ENCODE results near the gene IL17F. TPM values are rescaled to one million over a fixed set of nuclear protein-coding genes. Genes with fewer than 3 reads are reported as not detected.

Gene IL17F
- total RNA-seq, 1 donor from 2014 or later, result not detected

DNA sequence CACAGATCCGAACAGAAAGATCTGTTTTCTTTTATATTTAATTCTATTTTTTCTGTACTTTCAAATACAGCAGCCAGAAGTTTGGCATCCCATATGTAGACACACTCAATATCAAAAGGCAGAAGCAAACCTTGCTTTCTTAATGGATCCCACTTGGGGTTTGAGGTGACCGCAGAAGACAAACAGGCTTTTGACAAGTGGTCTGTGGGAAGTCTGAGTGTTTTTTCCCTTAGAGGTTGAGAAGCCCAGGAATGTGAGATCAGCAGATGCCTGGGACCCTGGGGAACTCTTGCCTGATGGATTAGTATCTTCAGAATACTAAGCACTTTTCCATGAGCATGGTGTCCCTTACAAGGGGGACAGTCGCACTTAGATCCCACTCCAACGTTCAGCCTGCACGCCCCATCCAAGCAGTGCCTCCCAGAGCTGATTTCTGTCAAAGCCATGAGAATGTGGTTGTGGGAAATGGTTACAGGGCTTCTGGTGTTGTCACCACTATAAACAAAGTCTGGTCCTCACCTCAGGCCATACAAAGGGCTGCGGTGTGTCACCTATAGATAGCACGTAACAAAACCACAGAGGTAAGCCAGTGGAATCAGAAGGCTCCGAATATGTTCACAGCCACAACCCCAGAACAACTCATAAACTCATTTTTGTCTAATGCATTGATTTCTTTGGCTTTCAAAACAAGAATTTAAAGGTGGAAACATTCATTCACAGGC is 12.7 kb downstream of the IL17F start:
- no peaks in the 10 kb centered on the region for H3K9me3 ChIP-seq (ENCODE audit: insufficient read depth, low read depth, low read length)
- no peaks in the 10 kb centered on the region for H3K36me3 ChIP-seq (ENCODE audit: insufficient read depth, low read length)
- Mint-ChIP-seq H3K9me3 (ENCODE audit: unreplicated experiment) (no peaks in the 10 kb centered on the region), H3K4me1 (ENCODE audit: low read depth, unreplicated experiment) (peaks cover 8% of the 10 kb centered on the region), H3K27ac (ENCODE audit: unreplicated experiment) (no peak overlapping the region), H3K36me3 (ENCODE audit: low read depth, unreplicated experiment) (no peaks in the 10 kb centered on the region), H3K4me3 (ENCODE audit: unreplicated experiment) (no peak overlapping the region), H3K27me3 (ENCODE audit: low read depth, unreplicated experiment) (no peaks in the 10 kb centered on the region)
- no peak overlapping the region for H3K27ac ChIP-seq (ENCODE audit: low read depth, low read length)
- no peaks in the 10 kb centered on the region for H4K20me1 ChIP-seq (ENCODE audit: insufficient read depth, low read length)
- H3K4me1 ChIP-seq (ENCODE audit: insufficient read depth, low read length), result no peaks in the 10 kb centered on the region
- TF ChIP-seq, protein P1, sequence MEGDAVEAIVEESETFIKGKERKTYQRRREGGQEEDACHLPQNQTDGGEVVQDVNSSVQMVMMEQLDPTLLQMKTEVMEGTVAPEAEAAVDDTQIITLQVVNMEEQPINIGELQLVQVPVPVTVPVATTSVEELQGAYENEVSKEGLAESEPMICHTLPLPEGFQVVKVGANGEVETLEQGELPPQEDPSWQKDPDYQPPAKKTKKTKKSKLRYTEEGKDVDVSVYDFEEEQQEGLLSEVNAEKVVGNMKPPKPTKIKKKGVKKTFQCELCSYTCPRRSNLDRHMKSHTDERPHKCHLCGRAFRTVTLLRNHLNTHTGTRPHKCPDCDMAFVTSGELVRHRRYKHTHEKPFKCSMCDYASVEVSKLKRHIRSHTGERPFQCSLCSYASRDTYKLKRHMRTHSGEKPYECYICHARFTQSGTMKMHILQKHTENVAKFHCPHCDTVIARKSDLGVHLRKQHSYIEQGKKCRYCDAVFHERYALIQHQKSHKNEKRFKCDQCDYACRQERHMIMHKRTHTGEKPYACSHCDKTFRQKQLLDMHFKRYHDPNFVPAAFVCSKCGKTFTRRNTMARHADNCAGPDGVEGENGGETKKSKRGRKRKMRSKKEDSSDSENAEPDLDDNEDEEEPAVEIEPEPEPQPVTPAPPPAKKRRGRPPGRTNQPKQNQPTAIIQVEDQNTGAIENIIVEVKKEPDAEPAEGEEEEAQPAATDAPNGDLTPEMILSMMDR (IDR thresholded peaks at IDR 0.05; ENCODE audit: insufficient read depth, low read depth, low read length), result no peak
- no peak for TF ChIP-seq EZH2 (IDR thresholded peaks at IDR 0.05; ENCODE audit: insufficient read depth, low read length)
- H3K4me2 ChIP-seq (ENCODE audit: low read length), result no peak overlapping the region
- H2AFZ ChIP-seq (ENCODE audit: low read depth, low read length), result no peak overlapping the region
- FAIRE-seq, result no peak
- no peak for DNase-seq (ENCODE audit: low read depth)
- no peak overlapping the region for H3K4me3 ChIP-seq (ENCODE audit: insufficient read depth, low read depth, low read length)
- H3K79me2 ChIP-seq (ENCODE audit: insufficient read depth, low read length), result no peaks in the 10 kb centered on the region
- H3K27me3 ChIP-seq (ENCODE audit: insufficient read depth, low read length), result peaks cover 7% of the 10 kb centered on the region
- no peak overlapping the region for H3K9ac ChIP-seq (ENCODE audit: low read length)

DNA sequence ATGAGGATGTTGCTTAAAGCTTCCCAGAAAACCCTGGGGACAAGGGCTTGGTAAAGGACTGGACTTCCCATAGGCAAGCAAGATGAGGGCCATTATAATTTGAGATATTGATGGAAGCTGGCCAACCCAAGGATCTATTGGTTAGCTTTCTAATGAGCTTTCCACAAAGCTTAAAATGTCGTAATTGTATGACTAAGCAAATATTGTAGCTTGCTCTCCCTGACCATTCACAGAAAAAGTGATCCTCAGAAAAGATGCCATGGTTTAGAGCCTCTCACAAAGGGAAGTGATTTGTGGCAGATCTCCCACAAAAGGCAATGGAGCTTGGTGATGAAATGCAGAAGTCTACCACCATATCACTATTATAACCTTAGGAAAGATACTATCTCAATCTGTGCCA is 13.6 kb downstream of the IL17F start:
- Mint-ChIP-seq H3K27ac (ENCODE audit: unreplicated experiment) (no peak overlapping the region), H3K36me3 (ENCODE audit: low read depth, unreplicated experiment) (no peaks in the 10 kb centered on the region), H3K27me3 (ENCODE audit: low read depth, unreplicated experiment) (no peaks in the 10 kb centered on the region), H3K4me1 (ENCODE audit: low read depth, unreplicated experiment) (peaks cover 8% of the 10 kb centered on the region), H3K9me3 (ENCODE audit: unreplicated experiment) (no peaks in the 10 kb centered on the region), H3K4me3 (ENCODE audit: unreplicated experiment) (no peak overlapping the region)
- no peak for FAIRE-seq
- Histone ChIP-seq H3K36me3 (ENCODE audit: insufficient read depth, low read length) (no peaks in the 10 kb centered on the region), H3K4me2 (ENCODE audit: low read length) (no peak overlapping the region), H3K9ac (ENCODE audit: low read length) (no peak overlapping the region), H3K27ac (ENCODE audit: low read depth, low read length) (no peak overlapping the region), H3K9me3 (ENCODE audit: insufficient read depth, low read depth, low read length) (no peaks in the 10 kb centered on the region), H3K27me3 (ENCODE audit: insufficient read depth, low read length) (peaks cover 3% of the 10 kb centered on the region), H3K4me3 (ENCODE audit: insufficient read depth, low read depth, low read length) (no peak overlapping the region), H2AFZ (ENCODE audit: low read depth, low read length) (no peak overlapping the region), H4K20me1 (ENCODE audit: insufficient read depth, low read length) (no peaks in the 10 kb centered on the region), H3K4me1 (ENCODE audit: insufficient read depth, low read length) (no peaks in the 10 kb centered on the region), H3K79me2 (ENCODE audit: insufficient read depth, low read length) (no peaks in the 10 kb centered on the region)
- TF ChIP-seq EZH2 (IDR thresholded peaks at IDR 0.05; ENCODE audit: insufficient read depth, low read length), result no peak
- TF ChIP-seq, protein P1 (IDR thresholded peaks at IDR 0.05; ENCODE audit: insufficient read depth, low read depth, low read length), result no peak
- DNase-seq (ENCODE audit: low read depth), result no peak

GRCh38 chr6:52227495-52227894 is 16.8 kb downstream of the IL17F start:
- H3K9me3 ChIP-seq (ENCODE audit: insufficient read depth, low read depth, low read length), result no peaks in the 10 kb centered on the region
- H3K36me3 Mint-ChIP-seq (ENCODE audit: low read depth, unreplicated experiment), result no peaks in the 10 kb centered on the region
- no peak for FAIRE-seq
- no peak overlapping the region for H3K9ac ChIP-seq (ENCODE audit: low read length)
- peaks cover 6% of the 10 kb centered on the region for H3K27me3 Mint-ChIP-seq (ENCODE audit: low read depth, unreplicated experiment)
- no peaks in the 10 kb centered on the region for H3K4me1 ChIP-seq (ENCODE audit: insufficient read depth, low read length)
- H3K4me1 Mint-ChIP-seq (ENCODE audit: low read depth, unreplicated experiment), result peaks cover 8% of the 10 kb centered on the region
- H3K9me3 Mint-ChIP-seq (ENCODE audit: unreplicated experiment), result peaks cover 2% of the 10 kb centered on the region
- no peaks in the 10 kb centered on the region for H3K79me2 ChIP-seq (ENCODE audit: insufficient read depth, low read length)
- H3K4me3 ChIP-seq (ENCODE audit: insufficient read depth, low read depth, low read length), result no peak overlapping the region
- H3K27me3 ChIP-seq (ENCODE audit: insufficient read depth, low read length), result no peaks in the 10 kb centered on the region
- H2AFZ ChIP-seq (ENCODE audit: low read depth, low read length), result no peak overlapping the region
- H3K4me2 ChIP-seq (ENCODE audit: low read length), result no peak overlapping the region
- TF ChIP-seq, protein P1 (IDR thresholded peaks at IDR 0.05; ENCODE audit: insufficient read depth, low read depth, low read length), result no peak
- no peak for TF ChIP-seq EZH2 (IDR thresholded peaks at IDR 0.05; ENCODE audit: insufficient read depth, low read length)
- H3K4me3 Mint-ChIP-seq (ENCODE audit: unreplicated experiment), result no peak overlapping the region
- no peaks in the 10 kb centered on the region for H4K20me1 ChIP-seq (ENCODE audit: insufficient read depth, low read length)
- no peak overlapping the region for H3K27ac Mint-ChIP-seq (ENCODE audit: unreplicated experiment)
- no peak overlapping the region for H3K27ac ChIP-seq (ENCODE audit: low read depth, low read length)
- no peak for DNase-seq (ENCODE audit: low read depth)
- no peaks in the 10 kb centered on the region for H3K36me3 ChIP-seq (ENCODE audit: insufficient read depth, low read length)

All from astrocyte (in vitro differentiated cells and primary cell).